OCI-LY3 (cell line): ENCODE results near the gene CYTH1.

Experiments
- CTCF ChIP-seq: fragments of 200-600, 300-600 bp; sonication (generic); IDR thresholded peaks from 2 replicates; pipeline ENCODE4 v1.5.1; 2014; ENCODE audit warnings: antibody characterized with exemption, low read length, low read depth
- EZH2phosphoT487 ChIP-seq: fragments of 200-600 bp; shearing (Covaris generic); IDR thresholded peaks from 2 replicates; pipeline ENCODE4 v1.6.1; 2018; ENCODE audit warnings: antibody characterized with exemption, mixed run types, low read depth

GRCh38 chr17:78751447-78752161, 30.5 kb downstream of the CYTH1 start:
- no peak for TF ChIP-seq CTCF
- no peak for TF ChIP-seq EZH2phosphoT487
